NCI-H1694 treated with DMSO at 0.1 percent for 48 hours (cell line): ENCODE data around the gene PTPDC1.

Experiments
- DNase-seq: peaks from one replicate; lab custom pipeline; 2025; lab: John Stamatoyannopoulos, UW

PTPDC1 gene

DNA sequence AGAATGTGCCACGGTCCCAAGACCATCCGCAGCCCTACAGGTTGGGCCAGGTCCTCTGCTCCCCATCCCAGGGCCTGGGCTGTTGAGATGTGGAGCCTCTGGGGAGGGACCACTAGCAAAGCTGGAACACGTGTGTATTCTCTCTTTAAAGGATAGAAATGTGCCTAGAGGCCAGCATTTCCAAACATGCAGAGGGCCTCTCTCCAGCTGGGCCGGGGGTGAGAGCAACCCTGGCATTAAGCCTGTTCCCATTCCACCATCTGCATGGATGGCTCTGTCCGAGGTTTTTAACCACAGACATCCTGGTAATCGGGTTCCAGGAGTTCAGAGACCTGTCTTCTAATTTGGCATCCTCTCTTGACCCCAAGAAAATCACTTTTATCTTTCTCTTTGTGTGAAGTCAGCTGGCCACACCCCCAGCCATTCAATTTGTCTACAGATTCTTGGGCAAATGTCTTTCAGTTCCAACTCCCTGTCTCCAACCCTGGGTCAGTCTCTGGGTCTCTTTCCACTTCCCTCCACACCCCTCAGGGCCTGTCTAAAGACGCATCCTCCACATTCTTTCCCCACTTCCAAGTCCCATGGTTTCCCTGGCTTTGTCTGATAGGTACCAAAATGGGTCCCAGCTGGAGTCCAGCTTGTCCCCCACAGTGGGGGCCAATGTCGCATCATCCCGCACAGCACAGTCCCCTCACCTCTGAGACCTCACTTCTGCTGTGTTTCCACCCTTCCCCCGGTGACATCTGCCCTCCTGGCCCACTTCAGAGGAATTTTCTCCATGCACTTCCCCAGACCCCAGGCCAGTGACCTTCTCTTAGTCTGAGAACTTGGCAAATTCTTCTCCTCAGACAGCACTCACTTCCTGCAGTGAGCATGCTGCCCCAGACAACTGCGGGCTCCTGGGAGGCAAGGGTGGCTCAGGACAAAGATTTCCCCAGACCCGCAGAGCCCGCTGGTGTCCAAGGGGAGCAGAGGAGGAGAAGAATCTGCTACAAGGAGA lies 56.8 kb downstream of the PTPDC1 start:
- DNase-seq, result no peak

DNA sequence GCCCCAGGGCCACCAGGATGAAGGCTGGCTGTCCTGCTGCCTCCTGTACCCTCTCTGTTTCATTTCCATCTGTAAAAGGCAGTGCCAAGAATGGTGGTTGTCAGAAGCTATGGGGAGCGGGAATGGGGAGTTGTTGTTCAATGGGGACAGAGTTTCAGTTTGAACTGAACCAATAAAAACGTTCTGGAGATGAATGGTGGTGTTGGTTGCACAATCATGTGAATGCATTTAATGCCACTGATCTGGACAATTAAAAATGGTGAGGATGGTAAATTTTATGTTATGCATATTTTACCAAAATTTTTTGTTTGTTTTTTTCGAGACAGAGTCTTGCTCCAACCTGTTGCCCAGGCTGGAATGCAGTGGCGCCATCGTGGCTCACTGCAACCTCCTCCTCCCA lies 58.1 kb downstream of the PTPDC1 start:
- no peak for DNase-seq

DNA sequence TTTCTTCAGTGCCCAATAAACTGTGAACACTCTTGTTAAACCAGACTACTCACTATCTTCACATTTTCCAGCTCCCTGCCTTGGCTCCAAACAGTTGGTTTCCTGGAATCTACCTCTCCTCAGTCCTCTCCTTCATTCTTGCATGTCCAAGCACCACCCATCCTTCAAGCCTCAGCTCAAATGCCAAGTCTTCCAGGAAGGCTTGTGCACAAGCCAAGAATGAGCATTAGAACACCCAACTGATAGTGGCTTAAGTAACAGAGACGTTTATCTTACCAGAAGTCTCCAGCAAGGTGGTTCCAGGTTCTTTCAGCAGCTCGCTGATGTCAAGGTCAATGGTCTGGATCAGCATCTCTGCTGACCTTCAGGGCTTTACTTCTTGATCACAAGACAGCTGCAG lies 60.1 kb downstream of the PTPDC1 start:
- no peak for DNase-seq

DNA sequence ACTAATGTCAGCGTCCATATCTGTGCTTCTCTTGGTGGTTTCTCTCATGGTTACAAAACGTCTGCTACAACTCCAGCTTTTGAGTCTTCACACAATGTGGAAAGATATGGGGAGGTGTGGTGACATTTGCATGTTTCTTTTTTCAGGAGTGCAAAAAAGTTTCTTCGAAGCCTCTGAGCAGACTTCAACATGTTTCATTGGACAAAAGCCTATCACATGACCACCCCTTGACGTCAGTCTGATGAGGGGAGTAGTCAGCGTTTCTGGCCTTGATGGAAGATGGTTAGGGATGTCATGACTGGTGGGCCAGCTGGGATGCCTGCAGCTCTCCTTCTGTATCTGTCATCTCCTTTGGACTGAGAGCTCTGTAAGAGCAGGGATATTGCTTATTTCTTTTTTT lies 61.4 kb downstream of the PTPDC1 start:
- DNase-seq, result no peak

DNA sequence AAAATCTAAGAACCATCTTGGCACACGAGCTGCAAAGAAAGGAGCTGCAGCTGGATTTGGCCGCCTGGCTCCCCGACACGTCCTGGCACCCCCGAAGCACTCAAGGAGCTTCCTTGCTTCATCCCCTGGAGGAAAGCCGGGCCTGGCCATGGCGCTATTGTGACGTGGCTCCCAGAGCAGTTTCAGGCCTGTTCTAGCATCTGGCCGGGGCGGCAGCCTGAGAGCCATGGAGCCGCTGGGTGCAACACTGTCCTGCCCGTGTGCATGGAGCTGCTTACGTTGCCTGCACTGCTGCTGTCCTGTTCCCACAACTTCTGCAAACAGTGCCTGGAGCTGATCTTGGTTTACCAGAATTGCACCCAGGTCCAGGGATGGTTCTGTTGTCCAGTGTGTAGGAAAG lies 63.5 kb downstream of the PTPDC1 start:
- no peak for DNase-seq

DNA sequence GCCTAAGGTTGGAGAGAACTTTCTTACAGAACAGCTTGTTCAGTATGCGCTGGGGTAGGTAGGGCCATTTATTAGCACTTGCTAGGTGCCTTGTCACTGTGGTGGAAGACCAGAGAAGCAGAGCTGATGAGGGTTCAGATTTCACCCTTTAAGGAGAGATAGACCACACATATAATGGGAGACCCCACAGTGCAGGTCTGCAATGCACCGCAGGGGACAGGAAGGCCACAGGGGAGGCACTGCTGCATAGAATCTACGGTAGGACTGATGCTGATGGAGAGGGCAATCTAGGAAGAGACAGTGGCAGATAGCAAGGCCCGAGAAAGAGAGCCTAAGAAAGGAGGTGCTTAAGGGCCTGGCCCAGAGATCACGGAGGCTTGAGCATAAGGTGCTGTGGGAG lies 64.2 kb downstream of the PTPDC1 start:
- no peak for DNase-seq

DNA sequence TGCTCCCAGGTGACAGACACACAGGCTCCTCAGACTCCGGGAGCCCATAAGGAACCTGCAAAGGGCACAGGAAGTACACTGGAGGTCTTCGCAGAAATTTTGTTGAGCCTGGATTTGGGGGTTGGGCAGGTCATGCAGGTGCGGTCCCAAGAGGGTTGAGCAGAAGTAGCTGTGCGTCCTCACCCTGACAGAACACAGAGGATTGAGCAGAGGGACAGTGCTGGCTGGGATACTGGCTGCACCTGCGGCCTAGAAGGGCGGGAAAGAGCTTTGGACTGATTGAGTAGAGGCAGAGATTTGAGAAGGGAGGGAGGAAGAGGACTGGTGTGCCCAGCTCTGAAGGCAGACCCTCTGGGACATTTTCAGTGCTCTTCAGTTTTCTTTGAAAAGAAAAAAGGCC lies 65.4 kb downstream of the PTPDC1 start:
- no peak for DNase-seq

DNA sequence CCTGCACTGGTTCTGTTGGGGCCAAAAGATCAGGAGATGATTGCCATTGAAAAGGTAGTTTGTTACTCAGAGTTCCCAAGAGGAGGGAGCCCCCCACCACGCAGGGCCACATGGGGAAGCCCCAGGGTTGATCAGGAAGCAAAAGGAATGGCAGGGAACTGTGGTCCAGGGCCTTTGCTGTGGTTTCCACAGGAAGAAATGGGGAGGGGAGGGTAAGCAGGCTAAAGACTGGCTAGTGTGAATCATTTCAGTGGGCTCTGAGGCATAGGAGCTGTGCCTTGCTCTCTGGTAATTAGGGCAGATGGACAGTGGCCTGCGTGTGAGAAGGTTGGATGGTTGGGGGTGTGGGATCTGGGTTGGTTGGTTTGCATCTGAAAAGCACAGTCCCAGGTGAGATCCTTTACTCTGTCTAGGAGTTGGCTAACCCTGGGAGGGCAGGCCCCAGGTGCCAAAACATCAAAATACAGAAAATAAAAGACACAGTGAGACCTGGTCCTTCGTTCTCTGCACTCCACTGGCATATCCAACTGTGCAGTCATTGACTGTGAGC lies 66.1 kb downstream of the PTPDC1 start:
- no peak for DNase-seq

DNA sequence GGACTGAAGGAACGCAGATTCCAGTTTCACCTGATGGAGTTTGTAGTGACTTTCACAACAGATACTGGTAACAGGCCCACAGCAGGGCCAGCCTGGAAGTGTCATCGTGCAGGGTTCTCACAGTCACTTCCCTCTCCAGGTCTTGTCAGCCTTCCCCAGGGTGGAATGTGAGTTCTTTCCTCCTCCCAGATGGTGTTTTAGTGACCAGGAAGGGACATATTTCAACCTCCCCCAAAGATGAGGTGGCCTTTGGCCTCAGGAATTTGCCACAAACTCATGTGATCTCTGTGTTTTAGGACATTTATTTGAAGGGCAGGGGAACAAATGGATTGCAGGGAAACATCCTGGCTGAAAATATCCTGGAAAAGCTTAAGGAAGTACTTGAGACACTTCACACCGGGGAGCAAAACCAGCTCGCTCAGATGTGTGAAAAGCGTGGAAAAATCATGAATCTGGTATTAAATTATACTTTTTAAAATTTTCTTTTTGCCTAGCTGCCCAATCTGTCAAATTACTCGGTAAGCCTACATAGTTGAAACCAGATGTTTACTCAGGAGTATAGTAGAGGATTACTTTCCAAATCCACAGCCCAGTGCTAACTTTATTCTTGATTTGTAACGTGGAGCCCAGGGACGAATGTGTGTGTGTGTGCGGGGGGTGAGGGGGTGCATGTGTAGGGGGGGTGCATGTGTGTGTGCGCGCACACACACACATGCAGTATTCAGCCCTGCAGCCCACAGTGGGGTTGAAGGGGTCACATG lies 66.8 kb downstream of the PTPDC1 start:
- DNase-seq, result no peak

DNA sequence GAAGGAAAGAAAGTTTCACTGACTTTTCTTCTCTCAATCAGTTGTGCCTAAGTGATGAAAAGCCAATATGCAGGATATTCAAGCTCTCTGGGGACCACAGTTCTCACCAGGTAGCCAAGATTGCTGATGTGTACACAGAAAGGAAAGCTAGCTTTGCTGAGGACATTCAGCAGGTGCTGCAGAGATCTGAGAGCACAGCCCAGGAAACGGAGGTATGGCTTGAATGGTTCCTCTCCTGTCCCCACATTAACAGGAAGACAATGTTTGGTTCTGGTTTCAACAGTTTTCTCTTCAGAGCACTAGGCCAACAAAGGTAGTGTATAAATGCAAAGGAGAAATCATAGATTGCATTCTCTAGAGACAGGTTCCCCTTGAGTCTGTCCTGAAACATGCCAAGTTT lies 69.6 kb downstream of the PTPDC1 start:
- no peak for DNase-seq

DNA sequence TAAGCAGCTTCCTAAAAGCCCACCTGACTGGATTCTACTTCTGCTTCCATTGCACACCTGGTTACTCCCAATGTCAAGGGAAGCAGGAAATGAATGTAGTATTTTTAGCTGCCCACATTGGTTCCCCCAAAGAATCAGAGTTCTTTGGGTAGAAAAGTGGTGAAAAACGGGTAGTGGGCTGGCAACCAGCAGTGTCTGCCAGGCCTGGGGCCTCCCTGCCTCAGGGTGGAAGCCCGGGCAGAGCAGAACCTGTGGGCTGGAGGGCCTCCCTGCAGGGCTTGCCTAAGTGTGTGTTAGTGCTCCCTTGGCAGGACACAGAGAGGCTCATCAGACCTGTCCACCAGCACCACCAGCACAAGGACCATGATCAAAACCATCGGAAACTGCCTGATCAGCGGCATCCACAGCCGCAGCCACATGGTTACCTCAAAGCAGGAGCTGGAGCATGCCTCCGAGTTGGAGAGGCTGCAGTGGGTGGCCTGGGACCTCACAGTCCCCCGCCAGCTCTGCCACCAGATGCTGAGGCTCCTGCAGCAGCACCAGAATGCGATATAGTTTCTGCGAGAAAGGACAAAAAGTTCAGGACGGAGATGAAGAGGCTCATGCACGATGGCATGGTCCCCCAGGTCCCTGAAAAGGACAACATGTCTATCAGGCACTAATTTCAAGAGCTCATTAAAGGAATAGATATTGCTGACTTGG lies 72.2 kb downstream of the PTPDC1 start:
- DNase-seq, result no peak

DNA sequence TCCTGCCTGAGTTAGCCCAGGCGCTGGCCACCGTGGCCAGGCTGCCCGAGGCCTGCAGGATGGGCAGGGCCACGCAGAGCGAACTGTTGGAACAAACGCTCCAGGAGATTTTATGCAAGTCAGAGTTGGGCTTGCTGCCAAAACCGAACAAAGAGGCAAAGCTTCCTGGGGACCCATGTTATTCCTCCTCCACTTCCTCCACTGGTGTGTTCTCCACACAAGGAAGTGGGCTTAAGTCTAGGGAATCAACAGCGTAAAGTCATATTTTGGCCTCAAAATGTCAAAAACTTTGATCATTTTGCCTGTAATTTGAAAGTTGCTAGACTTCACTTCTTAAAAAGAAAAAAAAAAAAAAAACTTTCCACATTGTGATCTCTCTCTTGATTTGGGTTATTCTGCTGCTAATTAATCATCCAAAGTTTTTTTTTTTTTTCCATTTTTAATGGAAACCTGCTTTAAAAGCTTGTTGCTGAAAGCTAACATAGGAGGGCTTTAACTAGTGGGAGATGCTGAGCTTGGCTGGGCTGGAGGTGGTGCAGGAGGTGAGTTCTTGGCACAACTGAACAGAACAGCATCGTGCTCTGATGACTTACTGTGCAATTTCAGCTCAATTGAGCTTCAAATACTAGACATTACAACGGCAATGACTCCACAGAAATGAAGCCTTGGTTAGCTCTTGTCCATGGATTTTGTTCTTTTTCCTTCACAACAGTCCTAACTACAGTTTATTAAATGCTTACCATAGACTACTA lies 73.0 kb downstream of the PTPDC1 start:
- no peak for DNase-seq
